ES-I3 (cell line): Measurements from ENCODE around the gene DET1.
"Not testable (repeated sequence)": the region's sequence is repeated elsewhere in the genome, so short reads cannot be mapped to it uniquely, and the experiment has no call there.

Source experiments
- H3K36me3 ChIP-seq: 2 replicates; pipeline ENCODE4 v1.6.1; 2013; ENCODE audit warnings: mild to moderate bottlenecking, low read length, control low read depth, moderate library complexity; ENCODE audit not compliant: insufficient read depth
- H3K4me1 ChIP-seq: 2 replicates; pipeline ENCODE4 v1.6.1; 2013; ENCODE audit warnings: mild to moderate bottlenecking, control low read depth, low read length; ENCODE audit not compliant: insufficient read depth
- H3K9ac ChIP-seq: 2 replicates; pipeline ENCODE4 v1.6.1; 2013; ENCODE audit warnings: low read depth, mild to moderate bottlenecking, low read length, moderate library complexity
- H3K9me3 ChIP-seq: 2 replicates; pipeline ENCODE4 v1.6.1; 2013; ENCODE audit warnings: mild to moderate bottlenecking, low read length, moderate library complexity; ENCODE audit not compliant: control insufficient read depth, insufficient read depth

Gene DET1

GRCh38 chr15:88476635-88477060, 69.8 kb downstream of the DET1 start:
- H3K36me3 ChIP-seq, result peaks cover 7% of the 10 kb centered on the region; the same call in 1 of the 2 replicates
- no peaks in the 10 kb centered on the region for H3K9me3 ChIP-seq
- no peak overlapping the region for H3K9ac ChIP-seq

GRCh38 chr15:88473661-88474293, 72.7 kb downstream of the DET1 start:
- H3K9ac ChIP-seq, H3K36me3 ChIP-seq, H3K4me1 ChIP-seq, H3K9me3 ChIP-seq: not testable (repeated sequence)

More at GRCh38 chr15:88476635-88477060, 69.8 kb downstream of the DET1 start:
- peaks cover 6% of the 10 kb centered on the region; the same call in 1 of the 2 replicates for H3K4me1 ChIP-seq

DNA sequence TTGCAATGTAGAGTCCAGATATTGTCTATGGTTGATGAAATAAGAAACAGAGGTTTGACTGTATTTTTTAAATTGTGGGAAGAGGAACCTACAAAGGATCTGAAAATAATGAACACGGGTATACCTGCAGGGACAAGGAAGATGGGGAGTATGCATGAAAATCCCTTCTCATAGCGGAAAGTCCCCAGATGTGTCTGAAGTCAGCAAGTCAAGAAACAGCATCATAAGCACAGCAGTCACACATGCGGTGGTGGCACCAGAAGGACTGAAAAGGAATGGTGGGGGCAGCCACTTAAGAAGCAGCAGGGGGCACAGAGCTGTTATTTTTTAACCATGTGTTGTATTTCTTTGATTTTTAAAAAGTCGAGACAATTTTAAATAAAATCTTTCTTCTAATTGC, 74.3 kb downstream of the DET1 start:
- Histone ChIP-seq H3K9me3 (no peaks in the 10 kb centered on the region), H3K36me3 (peaks cover 4% of the 10 kb centered on the region; the same call in 1 of the 2 replicates), H3K4me1 (peaks cover 6% of the 10 kb centered on the region; the same call in 1 of the 2 replicates), H3K9ac (no peak overlapping the region)

DNA sequence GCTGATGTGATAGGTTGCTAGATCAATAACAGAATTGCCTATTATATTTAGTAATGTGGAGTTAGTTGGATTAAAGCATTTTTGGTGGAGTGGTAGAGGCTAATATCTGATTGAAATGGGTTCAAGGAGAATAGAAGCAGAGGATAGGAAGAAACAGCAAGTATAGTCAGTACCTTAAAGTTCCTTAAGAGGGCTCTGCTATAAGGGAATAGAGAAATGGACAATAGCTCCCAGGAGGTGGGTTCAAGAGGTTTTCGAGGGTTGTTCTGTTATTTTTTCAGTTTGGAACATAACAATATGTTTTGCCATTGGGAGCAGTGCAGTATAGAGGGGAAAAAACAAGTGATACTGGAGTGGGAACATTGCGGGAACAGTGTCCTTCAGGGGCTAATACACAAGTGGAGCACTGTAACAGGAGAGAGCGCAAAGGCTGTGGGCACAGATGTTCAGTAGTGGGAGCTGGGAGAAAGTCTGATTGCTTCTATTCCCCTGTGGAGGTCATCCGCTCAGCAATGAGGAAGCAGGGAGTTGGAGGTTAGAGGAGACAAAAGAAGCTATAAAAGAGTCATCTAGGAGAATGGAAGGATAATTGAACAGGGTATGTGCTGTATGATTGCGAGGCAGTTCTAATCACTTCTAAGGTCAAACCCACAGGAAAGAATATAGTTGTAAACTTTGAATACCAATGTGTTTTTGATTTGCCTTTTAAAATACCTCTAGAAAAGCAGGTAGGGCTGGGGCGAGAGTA, 75.7 kb downstream of the DET1 start:
- Histone ChIP-seq H3K36me3 (no peaks in the 10 kb centered on the region; the same call in 1 of the 2 replicates), H3K9ac (no peak overlapping the region), H3K4me1 (no peaks in the 10 kb centered on the region), H3K9me3 (no peaks in the 10 kb centered on the region)

- Histone ChIP-seq H3K36me3 (peaks cover 5% of the 10 kb centered on the region), H3K9ac (no peak overlapping the region), H3K9me3 (no peaks in the 10 kb centered on the region), H3K4me1 (no peaks in the 10 kb centered on the region)
Observed at GRCh38 chr15:88469321-88469720, 77.2 kb downstream of the DET1 start.

DNA sequence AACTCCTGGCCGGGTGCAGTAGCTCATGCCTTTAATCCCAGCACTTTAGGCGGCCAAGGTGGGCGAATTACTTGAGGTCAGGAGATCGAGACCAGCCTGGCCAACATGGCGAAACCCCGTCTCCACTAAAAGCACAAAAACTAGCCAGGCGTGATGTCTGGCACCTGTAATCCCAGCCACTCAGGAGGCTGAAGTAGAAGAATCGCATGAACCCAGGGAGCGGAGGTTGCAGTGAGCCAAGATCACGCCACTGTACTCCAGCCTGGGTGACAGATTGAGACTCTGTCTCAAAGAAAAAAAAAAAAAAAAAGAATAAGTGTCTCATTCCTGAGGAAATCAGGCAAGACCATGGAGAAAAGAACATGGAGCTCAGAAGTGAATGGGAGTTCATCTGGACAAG, 77.8 kb downstream of the DET1 start:
- peaks cover 11% of the 10 kb centered on the region for H3K36me3 ChIP-seq
- H3K4me1 ChIP-seq, H3K9me3 ChIP-seq, H3K9ac ChIP-seq: not testable (repeated sequence)

- H3K4me1 ChIP-seq, result no peaks in the 10 kb centered on the region
- H3K9me3 ChIP-seq, result no peaks in the 10 kb centered on the region
- H3K9ac ChIP-seq, result peak overlapping the region; percentile 74
- H3K36me3 ChIP-seq, result peaks cover 16% of the 10 kb centered on the region
Observed at GRCh38 chr15:88467935-88468528, 78.4 kb downstream of the DET1 start.

DNA sequence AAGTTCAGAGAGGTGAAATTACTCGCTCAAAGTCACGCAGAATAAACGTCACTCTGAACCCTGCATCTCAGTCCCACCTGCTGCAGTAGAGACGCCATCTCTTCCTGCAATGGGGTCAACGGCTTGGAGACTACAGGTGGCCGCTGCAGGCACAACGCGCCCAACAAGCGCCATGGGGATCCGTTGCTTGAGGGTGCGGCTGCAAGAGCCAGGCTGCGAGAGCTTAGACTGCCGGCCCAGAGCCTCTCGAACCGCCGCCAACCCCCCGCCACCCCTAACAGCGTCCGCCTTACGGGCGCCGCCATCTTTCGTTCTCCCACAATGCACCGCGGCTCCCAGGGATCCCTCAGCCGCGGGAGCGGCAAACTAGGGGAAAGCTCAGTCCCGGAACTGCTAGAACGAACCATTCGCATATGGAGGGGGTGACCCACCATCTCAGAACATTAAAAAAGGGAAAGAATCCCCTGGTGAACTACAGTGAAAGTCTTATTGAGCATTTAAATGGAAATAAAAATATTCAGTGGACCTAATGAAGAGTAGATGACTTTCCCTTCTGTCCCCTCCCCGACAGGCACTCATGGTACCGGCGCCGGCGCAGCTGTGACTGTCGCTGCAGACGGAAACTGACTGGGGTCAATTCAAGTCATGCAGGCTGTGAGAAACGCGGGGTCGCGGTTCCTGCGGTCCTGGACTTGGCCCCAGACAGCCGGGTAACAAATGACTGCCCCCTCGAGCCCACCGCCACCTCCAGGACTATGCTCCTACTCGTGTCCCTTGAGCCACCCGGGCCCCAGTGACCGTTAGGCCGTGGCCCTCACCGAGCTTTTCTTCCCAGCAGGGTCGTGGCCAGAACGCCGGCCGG, 79.2 kb downstream of the DET1 start, which contains the start of the genes MRPL46 and MRPS11:
TSS of gene MRPL46 (minus strand) at position 316 of the 862 bp plus-strand sequence. CDS start at position 305, 11 bp downstream.
TSS of gene MRPS11 (plus strand) at position 636 of the 862 bp plus-strand sequence. CDS start at position 646, 10 bp downstream.
- Histone ChIP-seq H3K4me1 (no peaks in the 10 kb centered on the region), H3K9ac (peak within 1 kb of the TSS; percentile 74), H3K36me3 (peaks cover 21% of the 10 kb centered on the region), H3K9me3 (no peaks in the 10 kb centered on the region)

GRCh38 chr15:88465633-88466224, 80.8 kb downstream of the DET1 start:
- Histone ChIP-seq H3K36me3 (peaks cover 22% of the 10 kb centered on the region), H3K4me1 (no peaks in the 10 kb centered on the region), H3K9ac (no peak overlapping the region), H3K9me3 (no peaks in the 10 kb centered on the region)

GRCh38 chr15:88463870-88464532, 82.5 kb downstream of the DET1 start:
- H3K36me3 ChIP-seq, result peaks cover 32% of the 10 kb centered on the region

More at GRCh38 chr15:88463870-88464532, 82.5 kb downstream of the DET1 start:
- Histone ChIP-seq H3K4me1 (no peaks in the 10 kb centered on the region), H3K9ac (no peak overlapping the region), H3K9me3 (no peaks in the 10 kb centered on the region)
